Measurements from ENCODE around the gene TAF11L6. TPM values are rescaled to one million over a fixed set of nuclear protein-coding genes. Genes with fewer than 3 reads are reported as not detected.
"Not testable (repeated sequence)": the region's sequence is repeated elsewhere in the genome, so short reads cannot be mapped to it uniquely, and the experiment has no call there.

TAF11L6 gene
- total RNA-seq (not detected), polyA plus RNA-seq (not detected), total RNA-seq (not detected)

DNA sequence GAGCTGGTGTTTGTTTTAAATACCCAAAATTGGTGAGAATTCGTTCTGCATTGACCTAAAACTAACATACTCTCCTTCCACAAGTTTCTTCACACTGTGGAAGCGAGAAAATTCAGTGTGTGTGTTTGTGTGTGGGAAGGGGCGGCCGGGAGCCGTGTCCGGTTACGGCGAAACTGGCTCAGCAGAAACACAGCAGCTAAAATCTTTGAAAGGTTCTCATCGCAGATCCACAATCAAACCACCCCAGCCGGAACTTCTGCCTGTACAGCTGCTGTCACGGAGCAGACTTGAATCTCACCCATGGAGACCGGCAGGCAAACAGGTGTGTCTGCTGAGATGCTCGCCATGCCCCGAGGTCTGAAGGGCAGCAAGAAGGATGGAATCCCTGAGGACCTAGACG, at the start of gene TAF11L6:
Gene TAF11L6, plus strand, starts transcription at position 301 of the 400 bp plus-strand sequence.
- H3K9me3 Mint-ChIP-seq; H3K4me1 Mint-ChIP-seq; H3K36me3 Mint-ChIP-seq; H3K9me3 ChIP-seq (ENCODE audit: control insufficient read depth in 2 of 3, low read length in 3 of 3); H3K4me3 Mint-ChIP-seq; H3K27ac Mint-ChIP-seq; DNase-seq; H3K4me3 ChIP-seq (ENCODE audit: low read length); H3K27me3 Mint-ChIP-seq; H3K36me3 ChIP-seq (ENCODE audit: control insufficient read depth in 2 of 3, insufficient read depth in 3 of 3, low read length in 3 of 3); H3K4me1 ChIP-seq (ENCODE audit: control insufficient read depth in 2 of 2, insufficient read depth in 2 of 2, low read length in 2 of 2); CTCF ChIA-PET; H3K27me3 ChIP-seq (ENCODE audit: control insufficient read depth in 2 of 2, insufficient read depth in 2 of 2, low read length in 2 of 2); H3K27ac ChIP-seq (ENCODE audit: low read depth, low read length); intact Hi-C loops (cut with micrococcal nuclease); POLR2A ChIA-PET; ATAC-seq: not testable (repeated sequence)

DNA sequence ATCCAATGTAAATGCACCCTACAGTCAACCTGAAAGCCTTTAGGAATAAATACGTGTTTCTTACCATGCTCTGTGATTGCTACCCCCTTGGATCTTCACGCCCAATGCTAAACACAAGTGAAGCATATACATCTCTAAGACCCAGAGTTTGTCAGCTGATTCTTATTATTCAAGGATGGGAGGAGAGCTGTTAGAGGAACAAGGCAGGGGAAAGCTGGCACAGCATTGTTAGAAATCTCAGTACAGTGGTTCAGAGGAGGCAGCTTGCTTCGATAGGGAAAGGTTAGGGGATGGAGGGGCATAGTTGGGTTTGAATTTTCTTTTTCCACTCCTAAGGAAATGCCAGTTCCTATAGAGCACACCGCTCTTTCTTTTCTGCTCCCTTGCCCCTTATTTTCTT, 47.1 kb upstream of the TAF11L6 start:
- Mint-ChIP-seq H3K9me3 (peaks cover 0 to 6% (median 0%) of the 10 kb centered on the region in 11 donors), H3K36me3 (no peaks in the 10 kb centered on the region), H3K27ac (no peak overlapping the region), H3K4me3 (no peak overlapping the region), H3K27me3 (peaks cover 0 to 3% (median 0%) of the 10 kb centered on the region in 5 donors), H3K4me1 (no peaks in the 10 kb centered on the region)
- no peaks in the 10 kb centered on the region for H3K27me3 ChIP-seq (ENCODE audit: control insufficient read depth in 2 of 2, insufficient read depth in 2 of 2, low read length in 2 of 2)
- H3K27ac ChIP-seq (ENCODE audit: low read depth, low read length) = no peak overlapping the region
- intact Hi-C loops (cut with micrococcal nuclease) = no loop called here
- H3K4me3 ChIP-seq (ENCODE audit: low read length) = no peak overlapping the region
- no peaks in the 10 kb centered on the region for H3K4me1 ChIP-seq (ENCODE audit: control insufficient read depth in 2 of 2, insufficient read depth in 2 of 2, low read length in 2 of 2)
- no peaks in the 10 kb centered on the region for H3K9me3 ChIP-seq (ENCODE audit: control insufficient read depth in 2 of 3, low read length in 3 of 3)
- ChIA-PET POLR2A (no interaction called here), CTCF (no interaction called here)
- DNase-seq (no peak), ATAC-seq (no peak)
- H3K36me3 ChIP-seq (ENCODE audit: control insufficient read depth in 2 of 3, insufficient read depth in 3 of 3, low read length in 3 of 3) = no peaks in the 10 kb centered on the region

DNA sequence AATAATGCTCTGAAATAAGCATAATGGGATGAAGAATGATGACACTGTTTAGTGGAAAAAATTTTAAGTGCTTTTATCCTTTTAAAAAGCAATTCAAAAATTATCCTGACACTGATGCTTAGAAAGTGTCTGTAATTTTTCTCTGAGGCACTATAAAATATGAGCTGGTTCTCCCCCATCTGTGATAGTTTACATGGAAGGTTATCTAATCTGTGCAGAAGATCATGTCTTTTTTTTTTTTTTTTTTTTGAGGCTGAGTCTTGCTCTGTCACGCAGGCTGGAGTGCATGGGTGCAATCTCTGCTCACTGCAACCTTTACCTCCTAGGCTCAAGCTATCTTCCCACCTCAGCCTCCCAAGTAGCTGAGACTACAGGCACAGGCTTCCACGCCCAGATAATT, 45.7 kb upstream of the TAF11L6 start:
- no peak overlapping the region for H3K27ac Mint-ChIP-seq
- CTCF ChIA-PET = no interaction called here
- Histone ChIP-seq H3K4me3 (ENCODE audit: low read length) (no peak overlapping the region), H3K27me3 (ENCODE audit: control insufficient read depth in 2 of 2, insufficient read depth in 2 of 2, low read length in 2 of 2) (no peaks in the 10 kb centered on the region), H3K4me1 (ENCODE audit: control insufficient read depth in 2 of 2, insufficient read depth in 2 of 2, low read length in 2 of 2) (no peaks in the 10 kb centered on the region), H3K36me3 (ENCODE audit: control insufficient read depth in 2 of 3, insufficient read depth in 3 of 3, low read length in 3 of 3) (no peaks in the 10 kb centered on the region), H3K27ac (ENCODE audit: low read depth, low read length) (no peak overlapping the region), H3K9me3 (ENCODE audit: control insufficient read depth in 2 of 3, low read length in 3 of 3) (no peaks in the 10 kb centered on the region)
- H3K9me3 Mint-ChIP-seq = peaks cover 0 to 6% (median 0%) of the 10 kb centered on the region in 11 donors
- DNase-seq (no peak), ATAC-seq (no peak)
- intact Hi-C loops (cut with micrococcal nuclease) = no loop called here
- POLR2A ChIA-PET = no interaction called here
- H3K4me3 Mint-ChIP-seq = no peak overlapping the region
- H3K27me3 Mint-ChIP-seq = peaks cover 0 to 3% (median 0%) of the 10 kb centered on the region in 5 donors
- no peaks in the 10 kb centered on the region for H3K4me1 Mint-ChIP-seq
- H3K36me3 Mint-ChIP-seq = no peaks in the 10 kb centered on the region

DNA sequence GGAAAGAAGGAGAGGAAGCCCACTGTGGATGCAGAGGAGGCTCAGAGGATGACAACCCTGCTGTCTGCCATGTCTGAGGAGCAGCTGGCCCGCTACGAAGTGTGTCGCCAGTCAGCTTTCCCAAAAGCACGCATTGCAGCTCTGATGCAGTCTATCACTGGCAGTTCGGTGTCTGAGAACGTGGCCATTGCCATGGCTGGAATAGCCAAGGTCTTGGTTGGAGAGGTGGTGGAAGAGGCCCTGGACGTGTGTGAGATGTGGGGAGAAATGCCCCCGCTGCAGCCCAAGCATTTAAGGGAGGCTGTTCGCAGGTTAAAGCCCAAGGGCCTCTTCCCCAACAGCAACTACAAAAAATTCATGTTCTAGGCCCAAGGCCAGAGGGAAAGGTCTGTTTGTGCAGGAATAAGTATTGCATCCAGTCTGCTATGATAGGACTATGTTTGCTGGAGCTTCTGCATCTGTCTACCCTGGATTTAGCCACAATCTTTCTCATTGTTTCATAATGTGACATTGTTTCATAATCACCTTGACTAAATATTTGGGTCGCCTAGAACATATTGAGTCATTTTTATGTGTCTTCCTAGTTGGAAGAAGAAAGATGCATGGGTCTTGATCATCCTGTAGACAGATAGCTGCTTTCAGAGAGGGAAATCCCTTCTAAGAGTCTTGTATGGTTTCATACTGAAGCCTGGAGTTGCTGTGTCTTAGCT, 41.9 kb upstream of the TAF11L6 start:
- H3K27ac Mint-ChIP-seq; H3K4me3 Mint-ChIP-seq; H3K9me3 Mint-ChIP-seq; H3K36me3 Mint-ChIP-seq; ATAC-seq; H3K27me3 Mint-ChIP-seq; CTCF ChIA-PET; DNase-seq; H3K9me3 ChIP-seq (ENCODE audit: control insufficient read depth in 2 of 3, low read length in 3 of 3); POLR2A ChIA-PET; intact Hi-C loops (cut with micrococcal nuclease); H3K27ac ChIP-seq (ENCODE audit: low read depth, low read length); H3K4me1 Mint-ChIP-seq; H3K4me1 ChIP-seq (ENCODE audit: control insufficient read depth in 2 of 2, insufficient read depth in 2 of 2, low read length in 2 of 2); H3K4me3 ChIP-seq (ENCODE audit: low read length); H3K36me3 ChIP-seq (ENCODE audit: control insufficient read depth in 2 of 3, insufficient read depth in 3 of 3, low read length in 3 of 3); H3K27me3 ChIP-seq (ENCODE audit: control insufficient read depth in 2 of 2, insufficient read depth in 2 of 2, low read length in 2 of 2): not testable (repeated sequence)

DNA sequence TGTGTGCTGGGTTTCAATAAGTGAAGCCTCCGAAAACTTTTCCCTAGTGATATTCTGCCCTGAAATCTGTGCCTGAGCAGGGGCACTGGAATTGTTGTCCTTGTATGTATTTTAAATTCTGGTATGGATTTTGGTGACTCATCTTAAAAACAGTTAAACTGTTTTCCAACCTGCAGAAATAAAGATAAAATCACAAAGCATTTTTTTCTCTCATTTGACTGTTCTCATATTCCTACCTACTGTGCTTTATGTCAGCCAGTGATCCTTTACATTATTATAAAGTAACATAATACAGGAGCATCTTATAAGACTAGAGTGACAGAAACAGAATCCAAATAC, 41.3 kb upstream of the TAF11L6 start:
- H3K27ac Mint-ChIP-seq = no peak overlapping the region
- H3K27me3 Mint-ChIP-seq = no peaks in the 10 kb centered on the region
- H3K9me3 Mint-ChIP-seq = peaks cover 0 to 9% (median 3%) of the 10 kb centered on the region in 11 donors
- no peak overlapping the region for H3K4me3 Mint-ChIP-seq
- H3K4me1 Mint-ChIP-seq = no peaks in the 10 kb centered on the region
- no peaks in the 10 kb centered on the region for H3K4me1 ChIP-seq (ENCODE audit: control insufficient read depth in 2 of 2, insufficient read depth in 2 of 2, low read length in 2 of 2)
- H3K36me3 Mint-ChIP-seq = no peaks in the 10 kb centered on the region
- H3K27me3 ChIP-seq (ENCODE audit: control insufficient read depth in 2 of 2, insufficient read depth in 2 of 2, low read length in 2 of 2) = no peaks in the 10 kb centered on the region
- DNase-seq (no peak), ATAC-seq (no peak)
- no peaks in the 10 kb centered on the region for H3K36me3 ChIP-seq (ENCODE audit: control insufficient read depth in 2 of 3, insufficient read depth in 3 of 3, low read length in 3 of 3)
- intact Hi-C loops (cut with micrococcal nuclease) = no loop called here
- no peak overlapping the region for H3K4me3 ChIP-seq (ENCODE audit: low read length)
- CTCF ChIA-PET = no interaction called here
- H3K27ac ChIP-seq (ENCODE audit: low read depth, low read length) = no peak overlapping the region
- POLR2A ChIA-PET = no interaction called here
- no peaks in the 10 kb centered on the region for H3K9me3 ChIP-seq (ENCODE audit: control insufficient read depth in 2 of 3, low read length in 3 of 3)

DNA sequence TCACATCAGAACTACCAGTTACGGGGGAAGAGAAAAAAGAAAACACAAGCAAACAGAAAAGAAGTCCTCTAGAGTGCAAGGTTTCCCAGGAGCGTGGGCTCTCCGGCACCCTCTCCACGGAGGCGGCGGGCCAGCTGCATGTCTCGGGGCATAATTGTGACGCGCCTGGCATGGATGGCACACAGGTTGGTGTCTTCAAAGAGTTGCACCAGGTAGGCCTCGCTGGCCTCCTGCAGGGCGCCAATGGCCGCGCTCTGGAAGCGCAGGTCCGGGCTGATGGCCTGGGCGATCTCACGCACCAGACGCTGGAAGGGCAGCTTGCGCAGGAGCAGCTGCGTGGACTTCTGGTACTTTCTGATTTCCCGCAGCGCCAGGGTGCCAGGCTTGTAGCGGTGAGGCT, 37.2 kb upstream of the TAF11L6 start:
- H3K27me3 ChIP-seq (ENCODE audit: control insufficient read depth in 2 of 2, insufficient read depth in 2 of 2, low read length in 2 of 2); H3K27ac Mint-ChIP-seq; H3K36me3 ChIP-seq (ENCODE audit: control insufficient read depth in 2 of 3, insufficient read depth in 3 of 3, low read length in 3 of 3); H3K4me3 ChIP-seq (ENCODE audit: low read length); POLR2A ChIA-PET; H3K4me1 ChIP-seq (ENCODE audit: control insufficient read depth in 2 of 2, insufficient read depth in 2 of 2, low read length in 2 of 2); ATAC-seq; H3K4me3 Mint-ChIP-seq; intact Hi-C loops (cut with micrococcal nuclease); H3K4me1 Mint-ChIP-seq; H3K27ac ChIP-seq (ENCODE audit: low read depth, low read length); H3K27me3 Mint-ChIP-seq; CTCF ChIA-PET; DNase-seq; H3K9me3 ChIP-seq (ENCODE audit: control insufficient read depth in 2 of 3, low read length in 3 of 3); H3K36me3 Mint-ChIP-seq: not testable (repeated sequence)
- H3K9me3 Mint-ChIP-seq = peaks cover 0 to 14% (median 7%) of the 10 kb centered on the region in 11 donors

DNA sequence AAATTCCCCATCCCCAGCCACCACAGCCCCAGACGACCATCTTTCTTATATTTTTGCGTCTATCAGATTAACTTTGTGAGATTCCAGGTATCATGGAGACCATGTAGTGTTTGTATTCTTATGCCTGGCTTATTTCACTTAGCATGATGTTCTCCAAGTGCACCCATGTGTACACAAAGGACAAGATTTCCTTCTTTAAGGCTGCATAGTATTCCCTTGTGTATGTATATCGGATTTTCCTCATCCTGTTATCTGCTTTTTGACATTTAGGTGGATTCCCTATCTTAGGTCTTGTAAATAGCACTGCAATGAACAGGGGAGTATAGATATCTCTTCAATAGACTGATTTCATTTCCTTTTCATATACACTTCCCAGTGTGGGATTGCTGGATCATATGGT, 35.7 kb upstream of the TAF11L6 start:
- Histone ChIP-seq H3K4me1 (ENCODE audit: control insufficient read depth in 2 of 2, insufficient read depth in 2 of 2, low read length in 2 of 2) (no peaks in the 10 kb centered on the region), H3K36me3 (ENCODE audit: control insufficient read depth in 2 of 3, insufficient read depth in 3 of 3, low read length in 3 of 3) (no peaks in the 10 kb centered on the region), H3K4me3 (ENCODE audit: low read length) (no peak overlapping the region), H3K9me3 (ENCODE audit: control insufficient read depth in 2 of 3, low read length in 3 of 3) (no peaks in the 10 kb centered on the region), H3K27ac (ENCODE audit: low read depth, low read length) (no peak overlapping the region), H3K27me3 (ENCODE audit: control insufficient read depth in 2 of 2, insufficient read depth in 2 of 2, low read length in 2 of 2) (no peaks in the 10 kb centered on the region)
- CTCF ChIA-PET = no interaction called here
- intact Hi-C loops (cut with micrococcal nuclease) = no loop called here
- no peak overlapping the region for H3K4me3 Mint-ChIP-seq
- ATAC-seq (no peak), DNase-seq (no peak)
- POLR2A ChIA-PET = no interaction called here
- no peak overlapping the region for H3K27ac Mint-ChIP-seq
- H3K9me3 Mint-ChIP-seq = peaks cover 0 to 14% (median 7%) of the 10 kb centered on the region in 11 donors
- no peaks in the 10 kb centered on the region for H3K4me1 Mint-ChIP-seq
- no peaks in the 10 kb centered on the region for H3K36me3 Mint-ChIP-seq
- no peaks in the 10 kb centered on the region for H3K27me3 Mint-ChIP-seq
